SU-DHL-6 (cell line): ENCODE measurements around the gene SGCG.

Experiments used
- H2AFZ ChIP-seq: fragments of 200-600 bp; sonication (generic); 2 replicates; pipeline ENCODE4 v1.6.1; 2014; ENCODE audit warnings: low read depth, mild to moderate bottlenecking, moderate library complexity, mixed read lengths, antibody characterized with exemption, low read length; ENCODE audit not compliant: severe bottlenecking
- H3F3A ChIP-seq: fragments of 200-600 bp; shearing (Covaris generic); 2 replicates; pipeline ENCODE4 v1.6.0; 2016; ENCODE audit warnings: antibody characterized with exemption, mild to moderate bottlenecking; ENCODE audit not compliant: insufficient read depth
- H3K27ac ChIP-seq: fragments of 200-600 bp; sonication (generic); 2 replicates; pipeline ENCODE4 v1.5.1; 2016; ENCODE audit warnings: low read depth, mild to moderate bottlenecking, low read length, moderate library complexity, mixed read lengths
- H3K27me3 ChIP-seq: fragments of 200-600 bp; sonication (generic), shearing (Covaris generic); 2 replicates; pipeline ENCODE4 v1.6.0; 2014; ENCODE audit warnings: mild to moderate bottlenecking, low read length
- H3K36me3 ChIP-seq: fragments of 200-600 bp; sonication (generic); 2 replicates; pipeline ENCODE4 v1.6.1; 2014; ENCODE audit warnings: mild to moderate bottlenecking, low read length, mixed read lengths
- H3K4me2 ChIP-seq: fragments of 300-600, 200-600 bp; shearing (Covaris generic), sonication (generic); 2 replicates; pipeline ENCODE4 v1.6.0; 2014; ENCODE audit warnings: low read length, low read depth, mild to moderate bottlenecking; ENCODE audit not compliant: poor library complexity, severe bottlenecking
- H3K4me3 ChIP-seq: fragments of 200-600 bp; sonication (generic); 2 replicates; pipeline ENCODE4 v1.5.1; 2014; ENCODE audit warnings: antibody characterized with exemption, low read length, mild to moderate bottlenecking, mixed read lengths; ENCODE audit not compliant: insufficient read depth, poor library complexity, severe bottlenecking
- H3K79me2 ChIP-seq: fragments of 200-600 bp; sonication (generic); 2 replicates; pipeline ENCODE4 v1.6.1; 2014; ENCODE audit warnings: mild to moderate bottlenecking, low read length, moderate library complexity; ENCODE audit not compliant: insufficient read depth
- H3K9ac ChIP-seq: fragments of 200-600 bp; sonication (generic); 2 replicates; pipeline ENCODE4 v1.7.0; 2014; ENCODE audit warnings: mild to moderate bottlenecking, low read length
- H3K9me2 ChIP-seq: fragments of 200-600 bp; sonication (generic); replicated peaks from 2 replicates; pipeline ENCODE4 v1.6.1; 2014; ENCODE audit warnings: low read length; ENCODE audit not compliant: insufficient read depth
- H3K9me3 ChIP-seq: fragments of 200-600 bp; sonication (generic); 2 replicates; pipeline ENCODE4 v1.6.1; 2014; ENCODE audit warnings: low read length, mixed read lengths; ENCODE audit not compliant: insufficient read depth
- H4K20me1 ChIP-seq: fragments of 200-600 bp; sonication (generic); 2 replicates; pipeline ENCODE4 v1.6.1; 2014; ENCODE audit warnings: low read depth, mild to moderate bottlenecking, antibody characterized with exemption, low read length, moderate library complexity, mixed read lengths
- CTCF ChIP-seq: fragments of 200-600 bp; sonication (generic); IDR thresholded peaks from one replicate; pipeline ENCODE4 v1.5.1; 2017; ENCODE audit warnings: antibody characterized with exemption, mild to moderate bottlenecking, low read length, moderate library complexity; ENCODE audit not compliant: insufficient read depth, poor library complexity, severe bottlenecking
- EZH2phosphoT487 ChIP-seq: fragments of 200-600 bp; sonication (generic), shearing (Covaris generic); conservative IDR thresholded peaks from 2 replicates; pipeline ENCODE4 v1.6.1; 2018; ENCODE audit warnings: mild to moderate bottlenecking, antibody characterized with exemption, low read length, moderate library complexity, mixed read lengths

The SGCG gene

DNA sequence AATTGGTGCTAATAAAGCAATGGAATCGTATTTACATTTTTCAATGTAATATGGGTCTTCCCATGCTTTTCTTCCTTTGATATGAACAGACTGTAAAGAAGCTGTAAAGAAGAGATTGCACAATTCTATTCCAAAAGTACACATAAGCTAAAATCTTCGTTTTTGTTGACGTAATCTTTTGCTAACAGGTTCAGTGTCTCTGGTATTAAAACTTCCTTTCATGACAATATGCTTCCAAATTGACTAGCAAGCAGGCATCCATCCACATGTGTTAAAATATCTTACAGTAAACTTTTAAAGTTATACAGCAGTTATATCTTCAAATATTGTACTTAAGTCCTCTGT is 19.3 kb upstream of the SGCG start:
- no peak overlapping the region for H3K4me2 ChIP-seq
- no peak overlapping the region for H2AFZ ChIP-seq
- no peaks in the 10 kb centered on the region for H3K36me3 ChIP-seq
- H4K20me1 ChIP-seq, result no peaks in the 10 kb centered on the region
- no peaks in the 10 kb centered on the region for H3K79me2 ChIP-seq
- no peaks in the 10 kb centered on the region for H3F3A ChIP-seq
- TF ChIP-seq EZH2phosphoT487 (no peak), CTCF (no peak)
- no peaks in the 10 kb centered on the region for H3K9me2 ChIP-seq
- H3K27me3 ChIP-seq, result no peaks in the 10 kb centered on the region
- H3K9ac ChIP-seq, result no peak overlapping the region
- H3K4me3 ChIP-seq, result no peak overlapping the region
- H3K9me3 ChIP-seq, result no peaks in the 10 kb centered on the region
- H3K27ac ChIP-seq, result no peak overlapping the region

GRCh38 chr13:23175920-23176319 is 4.9 kb upstream of the SGCG start:
- no peaks in the 10 kb centered on the region for H4K20me1 ChIP-seq
- no peaks in the 10 kb centered on the region for H3K79me2 ChIP-seq
- no peaks in the 10 kb centered on the region for H3K36me3 ChIP-seq
- no peaks in the 10 kb centered on the region for H3K9me2 ChIP-seq
- no peaks in the 10 kb centered on the region for H3F3A ChIP-seq
- H3K27ac ChIP-seq, result no peak overlapping the region
- no peaks in the 10 kb centered on the region for H3K27me3 ChIP-seq
- no peak overlapping the region for H3K4me2 ChIP-seq
- no peak overlapping the region for H2AFZ ChIP-seq
- TF ChIP-seq CTCF (peak; percentile 29), EZH2phosphoT487 (no peak)
- H3K4me3 ChIP-seq, result no peak overlapping the region
- H3K9me3 ChIP-seq, result no peaks in the 10 kb centered on the region
- H3K9ac ChIP-seq, result no peak overlapping the region

GRCh38 chr13:23182142-23182541 is 1.4 kb downstream of the SGCG start:
- no peak overlapping the region for H3K9ac ChIP-seq
- no peaks in the 10 kb centered on the region for H3K9me3 ChIP-seq
- H3F3A ChIP-seq, result no peaks in the 10 kb centered on the region
- no peaks in the 10 kb centered on the region for H4K20me1 ChIP-seq
- no peaks in the 10 kb centered on the region for H3K27me3 ChIP-seq
- no peak overlapping the region for H3K4me3 ChIP-seq
- no peak overlapping the region for H3K27ac ChIP-seq
- H2AFZ ChIP-seq, result no peak overlapping the region
- no peak overlapping the region for H3K4me2 ChIP-seq
- H3K79me2 ChIP-seq, result no peaks in the 10 kb centered on the region
- no peaks in the 10 kb centered on the region for H3K9me2 ChIP-seq
- H3K36me3 ChIP-seq, result no peaks in the 10 kb centered on the region
- no peak for TF ChIP-seq EZH2phosphoT487
- no peak for TF ChIP-seq CTCF

GRCh38 chr13:23183292-23183691 is 2.5 kb downstream of the SGCG start:
- TF ChIP-seq CTCF, result no peak
- TF ChIP-seq EZH2phosphoT487, result no peak
- H2AFZ ChIP-seq, result no peak overlapping the region
- no peaks in the 10 kb centered on the region for H3F3A ChIP-seq
- no peaks in the 10 kb centered on the region for H4K20me1 ChIP-seq
- H3K27me3 ChIP-seq, result no peaks in the 10 kb centered on the region
- no peak overlapping the region for H3K9ac ChIP-seq
- no peak overlapping the region for H3K27ac ChIP-seq
- no peaks in the 10 kb centered on the region for H3K36me3 ChIP-seq
- no peaks in the 10 kb centered on the region for H3K79me2 ChIP-seq
- no peaks in the 10 kb centered on the region for H3K9me2 ChIP-seq
- H3K9me3 ChIP-seq, result no peaks in the 10 kb centered on the region
- no peak overlapping the region for H3K4me2 ChIP-seq
- no peak overlapping the region for H3K4me3 ChIP-seq
